Cardiac fibroblast (primary cell): Measurements from ENCODE around the gene PRDX2.

Experiments
- DNase-seq, 2 donors: peaks; one replicate each; pipeline versions ENCODE4 v3.0.0 to v3.0.0-alpha.2; 2010; ENCODE audit warnings: low read depth in 2 of 2
- H3K4me3 ChIP-seq, 2 donors: replicated peaks in 1 of 2; 1 replicate in 1 of 2; 2 replicates in 1 of 2; pipeline ENCODE4 v1.5.1; 2011; ENCODE audit warnings: low read depth in 2 of 2, low read length in 2 of 2, mild to moderate bottlenecking in 2 of 2, moderate library complexity in 1 of 2
- TF ChIP-seq, protein P1 (sequence below): IDR thresholded peaks from one replicate; pipeline ENCODE4 v1.5.1; 2011; ENCODE audit warnings: low read depth, mild to moderate bottlenecking, low read length, inconsistent platforms

PRDX2 gene

DNA sequence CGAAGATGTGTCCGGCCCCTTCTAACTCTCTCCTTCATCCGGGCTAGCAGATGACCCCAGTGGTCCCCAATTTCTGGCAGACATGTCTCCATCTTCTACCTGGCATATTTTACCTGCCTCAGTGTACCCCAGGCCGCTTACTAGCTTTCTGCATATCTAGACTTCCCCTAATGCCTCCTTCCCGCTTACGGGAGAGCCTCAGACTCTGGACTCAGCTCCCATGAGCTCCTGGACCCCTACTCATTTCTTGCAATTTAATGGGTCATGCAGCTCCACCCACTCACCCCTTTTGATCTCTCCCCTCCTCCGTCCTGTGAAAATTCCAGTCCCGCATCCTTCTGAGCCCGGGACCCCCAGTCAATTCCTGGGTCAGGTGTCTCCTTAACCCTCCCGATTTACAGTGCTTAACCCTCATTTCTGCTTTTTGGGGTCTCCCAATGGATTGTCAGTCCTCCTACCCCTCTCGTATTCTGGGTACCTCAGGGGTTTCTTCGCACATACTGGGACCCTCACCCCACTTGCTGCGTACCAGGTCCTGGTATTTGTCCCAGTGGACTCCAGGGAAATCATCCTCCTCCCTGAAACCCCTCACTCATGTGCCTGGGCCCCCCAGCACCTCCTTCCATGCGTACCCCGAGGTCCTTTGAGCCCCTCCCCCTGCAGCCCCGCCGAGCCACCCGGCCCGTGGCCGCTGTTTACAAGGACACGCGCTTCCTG lies 10.8 kb downstream of the PRDX2 start:
- DNase-seq, result no peak
- TF ChIP-seq, protein P1, sequence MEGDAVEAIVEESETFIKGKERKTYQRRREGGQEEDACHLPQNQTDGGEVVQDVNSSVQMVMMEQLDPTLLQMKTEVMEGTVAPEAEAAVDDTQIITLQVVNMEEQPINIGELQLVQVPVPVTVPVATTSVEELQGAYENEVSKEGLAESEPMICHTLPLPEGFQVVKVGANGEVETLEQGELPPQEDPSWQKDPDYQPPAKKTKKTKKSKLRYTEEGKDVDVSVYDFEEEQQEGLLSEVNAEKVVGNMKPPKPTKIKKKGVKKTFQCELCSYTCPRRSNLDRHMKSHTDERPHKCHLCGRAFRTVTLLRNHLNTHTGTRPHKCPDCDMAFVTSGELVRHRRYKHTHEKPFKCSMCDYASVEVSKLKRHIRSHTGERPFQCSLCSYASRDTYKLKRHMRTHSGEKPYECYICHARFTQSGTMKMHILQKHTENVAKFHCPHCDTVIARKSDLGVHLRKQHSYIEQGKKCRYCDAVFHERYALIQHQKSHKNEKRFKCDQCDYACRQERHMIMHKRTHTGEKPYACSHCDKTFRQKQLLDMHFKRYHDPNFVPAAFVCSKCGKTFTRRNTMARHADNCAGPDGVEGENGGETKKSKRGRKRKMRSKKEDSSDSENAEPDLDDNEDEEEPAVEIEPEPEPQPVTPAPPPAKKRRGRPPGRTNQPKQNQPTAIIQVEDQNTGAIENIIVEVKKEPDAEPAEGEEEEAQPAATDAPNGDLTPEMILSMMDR, result no peak
- H3K4me3 ChIP-seq, result peak overlapping the region; percentile 47

DNA sequence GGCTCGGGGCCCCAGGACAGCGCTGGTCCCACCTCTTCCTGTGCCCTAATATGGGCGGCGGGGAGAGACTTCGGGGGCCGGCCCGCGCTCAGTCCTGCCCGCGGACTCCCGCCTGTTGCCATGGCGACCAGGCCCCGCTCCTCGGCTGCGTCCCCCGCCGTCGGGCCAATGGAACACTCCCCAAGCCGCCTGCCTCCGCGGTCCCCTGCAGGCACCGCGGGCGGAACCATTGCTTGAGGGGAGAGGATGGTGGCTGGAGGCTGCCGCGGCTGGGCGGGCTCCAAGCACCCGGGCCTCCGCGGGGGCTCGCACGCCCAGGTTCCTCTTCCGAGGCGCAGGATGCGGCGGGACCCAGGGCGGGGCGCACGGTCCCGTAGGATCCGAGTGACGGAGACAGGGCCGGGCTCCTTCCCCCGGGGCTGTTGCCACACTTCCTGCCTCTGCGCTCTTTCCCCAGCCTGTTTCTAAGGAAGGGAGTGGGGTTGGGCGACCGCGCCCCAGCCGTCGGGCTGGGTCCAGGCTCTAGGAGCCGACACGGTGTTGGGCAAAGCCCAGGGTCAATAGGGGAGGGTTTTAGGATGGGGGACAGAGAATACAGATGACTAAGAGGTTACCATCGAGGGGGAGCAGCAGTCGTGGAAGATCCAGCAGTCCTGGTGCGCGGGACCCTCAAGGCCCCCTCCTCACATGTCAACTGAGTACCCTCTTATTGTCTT lies 11.5 kb downstream of the PRDX2 start:
- peak; percentile 97 to 99 for DNase-seq
- peak overlapping the region; percentile 47 for H3K4me3 ChIP-seq
- TF ChIP-seq, protein P1, result no peak

GRCh38 chr19:12789098-12789903 lies 12.3 kb downstream of the PRDX2 start:
- peak overlapping the region; percentile 33 to 47 for H3K4me3 ChIP-seq
- peak in 1 of 2 donors; percentile 56 for DNase-seq
- TF ChIP-seq, protein P1, result no peak

- TF ChIP-seq, protein P1, result no peak
- DNase-seq, result peak; percentile 81 to 83
- peak overlapping the region; percentile 33 to 47 for H3K4me3 ChIP-seq
Measured at GRCh38 chr19:12788682-12789097, 12.9 kb downstream of the PRDX2 start.

GRCh38 chr19:12788042-12788681 lies 13.4 kb downstream of the PRDX2 start:
- H3K4me3 ChIP-seq, result no peak overlapping the region
- TF ChIP-seq, protein P1, result no peak
- DNase-seq, result no peak

DNA sequence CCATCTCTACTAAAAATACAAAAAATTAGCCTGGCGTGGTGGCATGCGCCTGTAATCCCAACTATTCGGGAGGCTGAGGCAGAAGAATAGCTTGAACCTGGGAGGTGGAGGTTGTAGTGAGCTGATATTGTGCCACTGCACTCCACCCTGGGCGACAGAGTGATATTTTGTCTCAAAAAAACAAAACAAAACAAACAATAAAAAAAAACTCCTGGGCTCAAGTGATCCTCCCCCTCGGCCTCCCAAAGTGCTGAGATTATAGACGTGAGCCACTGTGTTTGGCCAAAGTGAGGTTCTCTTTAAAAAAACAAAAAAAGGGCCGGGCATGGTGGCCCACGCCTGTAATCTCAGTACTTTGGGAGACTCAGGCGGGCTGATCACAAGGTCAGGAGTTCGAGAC lies 14.1 kb downstream of the PRDX2 start:
- no peak for DNase-seq
- no peak overlapping the region for H3K4me3 ChIP-seq
- TF ChIP-seq, protein P1, result no peak
